Left forelimb (tissue), 1 donor: Measurements from ENCODE around the gene RPA1.

Experiments
- DNase-seq: peaks from one replicate; pipeline ENCODE4 v3.0.0-alpha.2; 2018; ENCODE audit warnings: low spot score

RPA1 gene

GRCh38 chr17:1941272-1942065 is 111.7 kb downstream of the RPA1 start:
- no peak for DNase-seq

GRCh38 chr17:1942066-1942365 is 112.2 kb downstream of the RPA1 start:
- no peak for DNase-seq

DNA sequence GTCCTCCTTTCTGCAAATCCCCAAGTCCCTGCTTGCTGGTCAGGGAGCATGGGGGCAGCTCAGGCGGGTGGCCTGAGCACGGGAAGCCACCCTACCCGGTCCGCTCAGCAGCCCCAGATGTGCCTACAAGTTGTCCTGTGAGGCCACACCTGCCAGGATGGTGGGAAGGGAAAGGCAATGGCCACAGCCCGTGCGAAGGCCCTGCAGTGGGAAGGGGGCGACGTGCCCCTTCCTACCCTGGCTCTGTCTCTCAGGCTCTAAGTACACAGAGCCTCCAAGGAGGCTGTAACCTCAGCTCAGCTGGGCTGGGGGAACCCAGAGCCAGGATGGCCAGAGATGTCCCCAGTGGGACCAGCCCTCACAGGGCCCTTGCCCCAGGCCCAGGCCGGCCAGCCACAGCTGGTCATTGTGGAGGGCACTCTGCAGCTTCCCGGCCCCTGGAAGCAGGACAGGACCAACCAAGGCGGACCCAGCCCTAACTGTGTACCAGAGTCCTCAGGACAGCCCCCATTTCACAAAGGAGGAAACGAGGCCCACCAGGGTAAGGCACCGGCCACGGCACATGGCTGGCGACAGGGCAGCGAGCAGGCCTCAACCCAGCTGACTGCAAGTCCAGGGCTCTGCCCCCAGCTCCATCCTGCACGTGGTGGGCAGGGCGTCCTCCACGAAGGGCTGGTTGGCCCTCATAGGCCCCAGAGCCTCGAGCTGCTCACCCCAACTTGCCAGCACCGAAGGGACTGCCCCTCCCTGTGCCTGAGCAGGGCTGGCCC is 113.0 kb downstream of the RPA1 start:
- DNase-seq: no peak

DNA sequence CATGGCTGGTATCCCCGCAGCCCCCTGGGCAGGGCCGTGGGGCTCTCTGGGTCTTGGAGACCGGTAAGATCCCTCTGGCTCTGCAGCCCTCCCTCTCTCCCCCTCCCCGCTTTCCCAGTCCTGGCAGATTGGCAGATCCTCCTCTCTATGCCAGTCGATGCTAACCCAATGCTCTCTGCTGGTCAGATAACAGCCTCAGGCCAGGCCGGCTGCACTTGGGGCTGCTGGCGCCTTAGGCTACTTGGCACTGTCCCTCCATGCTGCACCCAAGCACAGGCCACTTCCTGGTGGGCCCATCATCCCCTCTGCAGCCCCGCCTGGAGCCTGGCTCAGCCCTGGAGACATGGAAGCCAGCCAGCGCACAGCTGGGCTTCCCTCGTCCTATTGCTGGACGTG is 113.6 kb downstream of the RPA1 start:
- DNase-seq: no peak

GRCh38 chr17:1945621-1946020 is 115.8 kb downstream of the RPA1 start:
- DNase-seq: no peak

GRCh38 chr17:1946021-1946932 is 116.5 kb downstream of the RPA1 start:
- no peak for DNase-seq

GRCh38 chr17:1947229-1947742 is 117.5 kb downstream of the RPA1 start:
- no peak for DNase-seq

DNA sequence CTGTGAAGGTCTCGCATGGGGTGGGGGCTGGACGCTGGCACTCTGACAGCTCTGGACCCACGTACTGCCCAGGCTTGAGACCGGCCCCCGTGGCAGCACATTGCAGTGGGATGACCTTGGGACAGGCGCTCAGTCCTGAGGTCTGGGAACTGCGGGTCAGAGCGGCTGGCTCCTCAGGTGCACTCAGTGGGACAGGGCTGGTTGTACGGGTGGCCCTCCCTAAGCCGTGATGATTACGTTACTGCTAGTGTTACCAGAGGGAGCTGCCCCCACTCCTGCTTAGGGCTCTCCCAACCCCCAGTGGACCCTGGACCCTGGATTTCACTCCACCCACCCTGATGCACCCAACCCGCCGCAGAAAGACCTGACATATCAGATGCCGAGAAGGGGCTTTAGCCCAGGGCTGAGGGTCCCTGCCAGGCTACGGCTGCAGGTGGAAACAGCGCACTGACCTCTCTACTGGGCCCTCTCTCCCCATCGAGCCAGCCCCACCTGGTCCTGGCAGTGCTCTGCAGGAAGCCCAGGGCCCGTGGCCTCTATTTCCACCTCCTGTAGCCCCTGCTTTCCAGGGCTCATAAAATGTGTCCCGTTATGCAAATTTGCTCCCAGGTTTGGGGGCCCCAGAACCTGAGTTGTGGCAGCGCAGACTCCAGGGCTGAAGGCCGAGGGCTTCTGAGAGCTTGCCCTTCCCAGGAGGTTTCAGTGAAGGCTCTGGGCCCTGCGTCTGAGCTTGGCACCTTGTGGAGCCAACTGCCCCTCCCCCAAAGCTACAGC is 118.1 kb downstream of the RPA1 start:
- DNase-seq: no peak

- DNase-seq: no peak
These were observed 118.7 kb downstream of the RPA1 start for GRCh38 chr17:1948517-1948825.
